GM18868 (cell line): ENCODE data around the gene L1CAM.

Experiments
- ATAC-seq: cut with Tn5 transposase; IDR thresholded peaks from one replicate; pipeline ENCODE4 v1.9.1; 2021; ENCODE audit warnings: mild to moderate bottlenecking, moderate library complexity; ENCODE audit not compliant: unreplicated experiment

Gene L1CAM

GRCh38 chrX:153878969-153879653 lies 6.9 kb downstream of the L1CAM start:
- no peak for ATAC-seq

GRCh38 chrX:153878345-153878744 lies 7.6 kb downstream of the L1CAM start:
- ATAC-seq = no peak

GRCh38 chrX:153877571-153878261 lies 8.3 kb downstream of the L1CAM start:
- ATAC-seq = no peak

GRCh38 chrX:153876112-153876491 lies 9.9 kb downstream of the L1CAM start:
- no peak for ATAC-seq

- ATAC-seq = no peak
These were observed 10.4 kb downstream of the L1CAM start for GRCh38 chrX:153875391-153876111.

- no peak for ATAC-seq
These were observed 11.4 kb downstream of the L1CAM start for GRCh38 chrX:153874366-153875125.

GRCh38 chrX:153874085-153874365 lies 11.9 kb downstream of the L1CAM start:
- ATAC-seq = no peak

GRCh38 chrX:153873282-153874084 lies 12.5 kb downstream of the L1CAM start:
- ATAC-seq = no peak

GRCh38 chrX:153871946-153872878 lies 13.8 kb downstream of the L1CAM start:
- no peak for ATAC-seq

GRCh38 chrX:153871451-153871850 lies 14.5 kb downstream of the L1CAM start:
- no peak for ATAC-seq

- ATAC-seq = no peak
These were observed 15.1 kb downstream of the L1CAM start for GRCh38 chrX:153870791-153871360.

GRCh38 chrX:153870288-153870690 lies 15.7 kb downstream of the L1CAM start:
- no peak for ATAC-seq

- no peak for ATAC-seq
These were observed 16.3 kb downstream of the L1CAM start for GRCh38 chrX:153869473-153870287.

- no peak for ATAC-seq
These were observed 17.1 kb downstream of the L1CAM start for GRCh38 chrX:153868576-153869472.

- ATAC-seq = no peak
These were observed 18.3 kb downstream of the L1CAM start for GRCh38 chrX:153867671-153868070.

- no peak for ATAC-seq
These were observed 18.8 kb downstream of the L1CAM start for GRCh38 chrX:153867139-153867538.

- no peak for ATAC-seq
These were observed 19.5 kb downstream of the L1CAM start for GRCh38 chrX:153866302-153867019.
